ENCODE data around the gene PSMD5.

GRCh38 chr9:120850315-120850714 lies 7.6 kb upstream of the PSMD5 start:
- no peak for TF ChIP-seq CTCF (IDR thresholded peaks at IDR 0.05; ENCODE audit: borderline replicate concordance, extremely low read depth, low read length, poor library complexity, severe bottlenecking)
- no peak for TF ChIP-seq EZH2 (IDR thresholded peaks at IDR 0.05; ENCODE audit: borderline replicate concordance, low read depth, low read length, severe bottlenecking)
